ENCODE measurements around the gene OVCA2.
A peak's percentile ranks its signal among the peaks of the same experiment; 100 is the strongest.

OVCA2 gene

DNA sequence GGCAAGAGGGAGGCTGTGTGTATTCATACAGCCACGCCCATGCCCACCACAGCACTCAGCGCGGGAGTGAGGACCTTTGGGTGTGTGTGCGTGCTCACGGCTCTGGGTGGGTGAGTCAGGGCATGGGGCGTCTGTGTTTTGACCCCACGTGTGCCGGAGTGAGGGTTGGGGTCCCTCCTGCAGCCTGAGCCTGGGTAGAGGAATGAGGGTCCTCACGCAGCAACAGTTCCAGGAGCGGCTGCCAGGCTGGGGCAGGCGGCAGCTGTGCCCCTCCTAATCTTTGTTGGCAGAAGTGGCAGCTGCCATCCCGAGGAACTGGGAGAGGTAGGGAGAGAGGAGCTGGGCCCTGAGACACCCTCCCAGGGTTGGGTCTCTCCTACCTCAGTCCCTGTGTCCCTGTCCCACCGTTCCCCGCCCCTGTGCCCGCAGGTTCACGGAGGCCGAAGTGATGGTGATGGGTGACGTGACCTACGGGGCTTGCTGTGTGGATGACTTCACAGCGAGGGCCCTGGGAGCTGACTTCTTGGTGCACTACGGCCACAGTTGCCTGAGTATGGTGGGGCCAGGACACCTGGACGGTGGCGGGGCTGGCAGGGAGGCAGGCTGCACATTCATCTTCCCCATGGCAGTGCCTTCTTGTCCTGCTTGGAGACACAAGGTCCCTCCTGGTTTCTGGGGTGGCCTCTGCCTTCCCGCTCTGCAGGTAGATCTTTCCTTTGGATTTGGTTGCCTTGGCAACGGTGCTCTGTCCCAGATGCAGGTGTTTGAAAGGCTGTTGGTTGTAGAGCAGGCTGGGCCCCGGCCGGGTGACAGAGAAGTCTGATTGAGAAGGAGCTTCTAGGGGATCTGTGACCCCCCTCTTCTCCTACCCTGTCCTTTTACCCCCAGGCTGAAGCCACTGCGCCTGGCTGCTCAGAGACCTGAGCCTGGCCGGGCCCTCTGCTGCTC is 6.0 kb upstream of the OVCA2 start:
- no peak overlapping the region for H3K27ac ChIP-seq
- TF ChIP-seq ZFX (IDR thresholded peaks at IDR 0.05): no peak
- TF ChIP-seq, protein P1, sequence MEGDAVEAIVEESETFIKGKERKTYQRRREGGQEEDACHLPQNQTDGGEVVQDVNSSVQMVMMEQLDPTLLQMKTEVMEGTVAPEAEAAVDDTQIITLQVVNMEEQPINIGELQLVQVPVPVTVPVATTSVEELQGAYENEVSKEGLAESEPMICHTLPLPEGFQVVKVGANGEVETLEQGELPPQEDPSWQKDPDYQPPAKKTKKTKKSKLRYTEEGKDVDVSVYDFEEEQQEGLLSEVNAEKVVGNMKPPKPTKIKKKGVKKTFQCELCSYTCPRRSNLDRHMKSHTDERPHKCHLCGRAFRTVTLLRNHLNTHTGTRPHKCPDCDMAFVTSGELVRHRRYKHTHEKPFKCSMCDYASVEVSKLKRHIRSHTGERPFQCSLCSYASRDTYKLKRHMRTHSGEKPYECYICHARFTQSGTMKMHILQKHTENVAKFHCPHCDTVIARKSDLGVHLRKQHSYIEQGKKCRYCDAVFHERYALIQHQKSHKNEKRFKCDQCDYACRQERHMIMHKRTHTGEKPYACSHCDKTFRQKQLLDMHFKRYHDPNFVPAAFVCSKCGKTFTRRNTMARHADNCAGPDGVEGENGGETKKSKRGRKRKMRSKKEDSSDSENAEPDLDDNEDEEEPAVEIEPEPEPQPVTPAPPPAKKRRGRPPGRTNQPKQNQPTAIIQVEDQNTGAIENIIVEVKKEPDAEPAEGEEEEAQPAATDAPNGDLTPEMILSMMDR (conservative IDR thresholded peaks at IDR 0.05): no peak

DNA sequence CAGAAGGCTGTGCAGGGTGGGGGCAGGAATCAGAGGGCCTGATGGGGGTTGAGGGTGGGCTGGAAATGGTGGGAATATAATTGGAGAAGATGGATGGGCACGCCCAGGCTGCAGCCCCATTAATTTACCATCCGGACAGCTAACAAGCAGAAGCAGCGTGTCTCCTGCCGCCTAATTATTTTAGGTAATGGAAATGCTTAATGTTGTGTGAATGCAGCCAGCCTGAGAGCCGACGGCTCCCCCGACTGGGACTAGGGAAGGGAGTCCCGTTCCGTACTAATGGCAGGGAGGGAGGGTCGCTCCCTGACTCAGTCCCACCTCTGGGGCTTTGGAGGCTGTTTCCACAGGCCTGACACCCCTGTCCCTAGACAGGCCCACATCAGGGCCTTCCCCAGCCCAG is 4.7 kb upstream of the OVCA2 start:
- no peak for TF ChIP-seq ZFX (IDR thresholded peaks at IDR 0.05)
- TF ChIP-seq, protein P1 (conservative IDR thresholded peaks at IDR 0.05): no peak
- H3K27ac ChIP-seq: no peak overlapping the region

DNA sequence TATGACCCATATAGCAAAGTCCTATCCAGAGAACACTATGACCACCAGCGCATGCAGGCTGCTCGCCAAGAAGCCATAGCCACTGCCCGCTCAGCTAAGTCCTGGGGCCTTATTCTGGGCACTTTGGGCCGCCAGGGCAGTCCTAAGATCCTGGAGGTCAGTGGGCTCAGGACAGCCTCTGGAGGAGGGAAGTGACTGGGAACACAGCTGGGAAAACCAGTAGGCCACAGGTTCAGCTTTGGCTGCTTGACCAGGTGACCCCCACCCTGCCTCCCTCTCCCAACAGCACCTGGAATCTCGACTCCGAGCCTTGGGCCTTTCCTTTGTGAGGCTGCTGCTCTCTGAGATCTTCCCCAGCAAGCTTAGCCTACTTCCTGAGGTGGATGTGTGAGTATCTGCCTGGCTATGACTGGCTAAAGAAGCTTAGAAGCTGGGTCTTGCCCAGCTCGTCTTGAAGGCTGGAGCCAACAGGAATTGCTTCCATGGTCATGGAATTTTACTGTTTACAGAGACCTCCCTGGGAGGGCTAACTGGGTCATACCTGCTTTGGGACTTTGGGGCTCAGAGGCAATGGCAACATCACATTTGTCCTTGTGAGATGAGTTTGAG is 1.5 kb upstream of the OVCA2 start:
- H3K27ac ChIP-seq: no peak overlapping the region
- TF ChIP-seq, protein P1 (conservative IDR thresholded peaks at IDR 0.05): no peak
- no peak for TF ChIP-seq ZFX (IDR thresholded peaks at IDR 0.05)

DNA sequence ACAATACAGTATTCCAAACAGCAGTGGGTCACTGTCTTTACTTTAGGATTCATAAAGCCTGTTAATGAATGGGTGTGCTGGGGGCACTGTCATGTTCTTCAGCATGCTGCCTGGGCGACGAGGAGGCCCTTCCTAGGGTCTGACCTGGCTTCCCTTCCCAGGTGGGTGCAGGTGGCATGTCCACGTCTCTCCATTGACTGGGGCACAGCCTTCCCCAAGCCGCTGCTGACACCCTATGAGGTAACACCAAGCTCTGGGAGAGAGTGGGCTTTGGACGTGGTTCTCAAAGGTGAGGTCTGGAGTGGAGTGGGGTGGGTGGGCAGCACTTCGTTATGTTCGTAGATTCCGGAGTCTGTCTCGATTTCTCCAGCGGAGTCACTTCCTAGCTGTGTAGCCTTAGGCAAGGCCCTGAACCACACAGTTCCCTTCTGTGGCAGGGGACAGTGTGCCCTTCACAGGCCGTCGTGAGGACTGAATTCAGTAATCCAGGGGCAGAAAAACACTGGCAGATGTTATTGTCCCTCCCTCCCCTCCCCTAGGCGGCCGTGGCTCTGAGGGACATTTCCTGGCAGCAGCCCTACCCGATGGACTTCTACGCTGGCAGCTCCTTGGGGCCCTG is 771 bp upstream of the OVCA2 start:
- TF ChIP-seq, protein P1 (conservative IDR thresholded peaks at IDR 0.05): no peak
- TF ChIP-seq ZFX (IDR thresholded peaks at IDR 0.05): no peak
- H3K27ac ChIP-seq: peak overlapping the region; percentile 85

DNA sequence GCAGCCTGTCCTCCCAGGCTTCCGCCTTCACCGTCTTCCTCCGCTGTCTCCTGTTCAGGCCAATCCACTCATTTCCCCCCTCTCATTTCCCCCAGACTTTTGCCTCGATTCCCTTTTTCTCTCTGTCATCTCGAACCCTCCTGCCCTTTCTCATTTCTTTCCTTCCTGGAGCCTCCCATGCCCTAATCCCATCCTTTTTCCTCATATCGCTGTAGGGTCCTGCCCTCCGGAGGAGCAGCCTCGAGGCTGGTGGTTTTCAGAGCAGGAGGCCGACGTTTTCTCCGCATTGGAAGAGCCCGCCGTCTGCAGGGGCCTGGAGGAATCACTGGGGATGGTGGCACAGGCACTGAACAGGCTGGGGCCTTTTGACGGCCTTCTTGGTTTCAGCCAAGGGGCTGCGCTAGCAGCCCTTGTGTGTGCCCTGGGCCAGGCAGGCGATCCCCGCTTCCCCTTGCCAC is 597 bp downstream of the OVCA2 start:
- TF ChIP-seq ZFX (IDR thresholded peaks at IDR 0.05): no peak; the same call in 1 of the 2 replicates
- TF ChIP-seq, protein P1 (conservative IDR thresholded peaks at IDR 0.05): no peak
- peak overlapping the region; percentile 85 for H3K27ac ChIP-seq

DNA sequence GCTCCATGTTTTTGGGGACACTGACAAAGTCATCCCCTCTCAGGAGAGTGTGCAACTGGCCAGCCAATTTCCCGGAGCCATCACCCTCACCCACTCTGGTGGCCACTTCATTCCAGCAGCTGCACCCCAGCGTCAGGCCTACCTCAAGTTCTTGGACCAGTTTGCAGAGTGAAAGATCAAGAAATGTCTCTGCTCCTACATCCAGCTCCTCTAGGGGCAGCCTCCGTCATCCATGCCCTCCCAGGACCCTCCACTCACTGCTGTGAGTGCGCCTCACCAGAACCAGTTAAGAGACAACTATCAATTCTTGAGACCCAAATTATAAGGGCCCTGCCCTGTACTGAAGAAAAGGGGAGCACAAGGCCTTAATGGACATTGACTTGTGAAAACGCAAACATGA is 1.1 kb downstream of the OVCA2 start:
- H3K27ac ChIP-seq: peak overlapping the region; percentile 85
- TF ChIP-seq, protein P1 (conservative IDR thresholded peaks at IDR 0.05): no peak
- TF ChIP-seq ZFX (IDR thresholded peaks at IDR 0.05): no peak

DNA sequence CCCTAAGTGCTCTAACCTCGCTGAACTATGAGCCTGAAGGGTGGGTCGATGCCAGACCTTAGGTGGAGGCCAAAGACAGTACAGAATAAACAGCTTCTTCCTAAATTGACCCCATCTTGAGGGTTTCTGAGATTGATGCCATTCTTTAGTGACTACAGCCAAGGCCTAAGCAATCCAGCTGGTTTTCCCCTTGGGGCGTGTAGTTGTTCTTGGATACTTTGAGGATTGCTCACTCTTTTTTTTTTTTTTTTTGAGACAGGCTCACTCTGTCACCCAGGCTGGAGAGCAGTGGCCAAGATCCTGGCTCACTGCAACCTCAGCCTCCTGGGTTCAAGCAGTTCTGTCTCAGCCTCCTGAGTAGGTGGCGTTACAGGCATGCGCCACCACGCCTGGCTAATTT is 2.0 kb downstream of the OVCA2 start:
- H3K27ac ChIP-seq: no peak overlapping the region
- TF ChIP-seq, protein P1 (conservative IDR thresholded peaks at IDR 0.05): no peak
- no peak for TF ChIP-seq ZFX (IDR thresholded peaks at IDR 0.05)

All from C4-2B (cell line).